OCI-LY7 (cell line): ENCODE data around the gene SNCB. TPM values are rescaled to one million over a fixed set of nuclear protein-coding genes. Genes with fewer than 3 reads are reported as not detected.

ENCODE experiments used
- BruUV-seq: library from RNA; stranded (reverse); fragments of 400-500 nt; replicated peaks from 2 replicates; lab custom pipeline; 2021; lab: Mats Ljungman, UMichigan
- CTCF ChIA-PET: fragments of 300-600 bp; sonication (Branson Sonifier 250); formaldehyde crosslinking; loops from one replicate; lab custom pipeline; 2022; ENCODE audit warnings: antibody characterized with exemption; ENCODE audit not compliant: unreplicated experiment; lab: Charles Lee
- POLR2A ChIA-PET: fragments of 300-600 bp; sonication (Branson Sonifier 250); formaldehyde crosslinking; loops from one replicate; lab custom pipeline; 2022; ENCODE audit warnings: antibody characterized with exemption; lab: Charles Lee
- DNase-seq: peaks from one replicate; pipeline ENCODE4 v3.0.0-alpha.2; 2015; ENCODE audit warnings: low spot score
- H2AFZ ChIP-seq: fragments of 200-600 bp; sonication (generic), shearing (Covaris generic); 2 replicates; pipeline ENCODE4 v1.6.1; 2014; ENCODE audit warnings: mild to moderate bottlenecking, antibody characterized with exemption, low read length, moderate library complexity
- H3K27ac ChIP-seq: fragments of 200-600 bp; sonication (generic); 2 replicates; pipeline ENCODE4 v1.5.1; 2014; ENCODE audit warnings: mixed run types, low read depth, mild to moderate bottlenecking, moderate library complexity, low read length, inconsistent platforms; ENCODE audit not compliant: poor library complexity, severe bottlenecking
- H3K36me3 ChIP-seq: fragments of 200-600 bp; sonication (generic); 2 replicates; pipeline ENCODE4 v1.6.1; 2014; ENCODE audit warnings: mild to moderate bottlenecking, antibody characterized with exemption, low read length, moderate library complexity, mixed read lengths; ENCODE audit not compliant: insufficient read depth
- H3K4me1 ChIP-seq: fragments of 200-600 bp; sonication (generic); 2 replicates; pipeline ENCODE4 v1.5.1; 2014; ENCODE audit warnings: mild to moderate bottlenecking, low read length; ENCODE audit not compliant: insufficient read depth, poor library complexity, severe bottlenecking
- H3K4me2 ChIP-seq: fragments of 200-600 bp; sonication (generic); 2 replicates; pipeline ENCODE4 v1.6.1; 2014; ENCODE audit warnings: mild to moderate bottlenecking, low read length
- H3K4me3 ChIP-seq: fragments of 200-600 bp; sonication (generic); 2 replicates; pipeline ENCODE4 v1.5.1; 2014; ENCODE audit warnings: mild to moderate bottlenecking, low read depth, low read length; ENCODE audit not compliant: poor library complexity, severe bottlenecking
- H3K79me2 ChIP-seq: fragments of 200-600 bp; sonication (generic); 2 replicates; pipeline ENCODE4 v1.6.1; 2016; ENCODE audit warnings: low read depth, mild to moderate bottlenecking, low read length, moderate library complexity, mixed read lengths; ENCODE audit not compliant: insufficient read depth
- H3K9me2 ChIP-seq: fragments of 200-600 bp; sonication (generic); 2 replicates; pipeline ENCODE4 v1.6.1; 2016; ENCODE audit warnings: mild to moderate bottlenecking, low read length, mixed read lengths; ENCODE audit not compliant: insufficient read depth
- H3K9me3 ChIP-seq: fragments of 200-600 bp; sonication (generic); 2 replicates; pipeline ENCODE4 v1.6.1; 2014; ENCODE audit warnings: mild to moderate bottlenecking, mixed run types, low read length, mixed read lengths
- H4K20me1 ChIP-seq: fragments of 200-600 bp; sonication (generic); 2 replicates; pipeline ENCODE4 v1.6.1; 2014; ENCODE audit warnings: mild to moderate bottlenecking, antibody characterized with exemption, low read length, moderate library complexity, mixed read lengths; ENCODE audit not compliant: insufficient read depth
- EZH2phosphoT487 ChIP-seq: fragments of 200-600 bp; sonication (generic); IDR thresholded peaks from 2 replicates; pipeline ENCODE4 v1.6.1; 2018; ENCODE audit warnings: low read depth, borderline replicate concordance, mild to moderate bottlenecking, mixed run types, antibody characterized with exemption, low read length, moderate library complexity, mixed read lengths
- intact Hi-C: fragments of 100-400 bp; cut with micrococcal nuclease; formaldehyde crosslinking; loops from one replicate; pipeline ENCODE4 v1.10.0; 2022; ENCODE audit not compliant: unreplicated experiment
- microRNA-seq: library from miRNA; unstranded; fragments of <30 nt; microRNA quantifications from one replicate; pipeline ENCODE4 v1.2.0, GENCODE V29; 2022; ENCODE audit warnings: borderline replicate concordance
- small RNA-seq: library from RNA; depleted of rRNA; stranded (forward); fragments of <200 nt; gene quantifications from one replicate; pipeline ENCODE3, GENCODE V24; 2014
- total RNA-seq, 2 experiments: library from RNA; depleted of rRNA in 1 of 2; stranded (reverse); fragments of >200 nt in 1 of 2; shearing (Covaris generic) in 1 of 2; gene quantifications; 2 replicates each; pipeline ENCODE4 v1.2.3, GENCODE V29; 2014 to 2022
- TF ChIP-seq, protein P1 (sequence below): fragments of 200-600 bp; sonication (generic); conservative IDR thresholded peaks from 2 replicates; pipeline ENCODE4 v1.5.1; 2014; ENCODE audit warnings: mild to moderate bottlenecking, antibody characterized with exemption, low read length, moderate library complexity, mixed read lengths

The SNCB gene
- total RNA-seq, 2 experiments from 2014 or later: 0.50 to 3.5 TPM

DNA sequence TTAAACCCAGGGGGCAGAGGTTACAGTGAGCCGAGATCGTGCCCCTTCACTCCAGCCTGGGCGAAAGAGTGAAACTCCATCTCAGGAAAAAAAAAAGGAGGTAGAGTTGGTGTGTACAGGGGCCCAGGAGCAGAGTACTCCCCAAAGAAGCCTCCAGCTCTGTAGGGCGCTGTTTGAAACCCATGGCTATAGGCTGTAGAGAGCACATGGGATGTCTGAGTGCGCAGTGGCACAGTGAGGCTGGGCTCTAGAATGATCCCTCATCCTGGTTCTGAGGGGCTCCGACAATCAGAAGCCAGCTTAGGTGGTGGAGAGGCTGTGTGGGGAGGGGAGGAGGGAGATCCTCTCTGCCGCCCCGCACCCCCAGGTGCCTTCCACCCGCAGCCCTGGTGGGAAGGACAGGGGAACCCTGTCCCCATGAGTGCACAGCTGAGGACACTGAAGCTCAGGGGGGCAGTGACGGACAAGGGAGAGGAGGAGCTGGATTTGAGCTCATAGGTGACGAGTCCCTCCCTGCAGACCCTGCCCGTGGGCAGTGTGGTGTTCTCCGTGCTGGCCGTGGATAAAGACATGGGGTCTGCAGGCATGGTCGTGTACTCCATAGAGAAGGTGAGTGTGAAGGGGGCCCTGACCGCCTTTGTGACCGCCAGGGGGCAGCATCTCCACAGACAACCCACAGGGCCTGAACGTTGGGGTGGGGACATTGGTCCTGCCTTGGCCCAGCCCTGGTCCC lies 56.6 kb downstream of the SNCB start:
- no TSS peak for BruUV-seq

More for the DNA sequence above, 56.6 kb downstream of the SNCB start:
- Histone ChIP-seq H3K27ac (no peak overlapping the region), H3K36me3 (no peaks in the 10 kb centered on the region), H3K79me2 (no peaks in the 10 kb centered on the region), H3K9me2 (no peaks in the 10 kb centered on the region), H4K20me1 (no peaks in the 10 kb centered on the region), H3K9me3 (no peaks in the 10 kb centered on the region), H3K4me2 (no peak overlapping the region; the same call in 1 of the 2 replicates), H3K4me1 (peaks cover 4% of the 10 kb centered on the region), H3K4me3 (no peak overlapping the region), H2AFZ (peak overlapping the region; percentile 23; the same call in 1 of the 2 replicates)
- ChIA-PET CTCF (interaction anchor here (0.7 kb wide), 1 partner anchor 78 kb away, joined by 3 read pairs; no protein-coding TSS in a partner anchor), POLR2A (interaction anchor here (0.6 kb wide), 1 partner anchor 27 kb away, joined by 3 read pairs; no protein-coding TSS in a partner anchor)
- intact Hi-C loops: loop anchor here (1.0 to 10.0 kb wide), 3 partner anchors 46 to 849 kb away; partner anchors contain the start of gene TSPAN17
- peak; percentile 74 for DNase-seq
- TF ChIP-seq, protein P1, sequence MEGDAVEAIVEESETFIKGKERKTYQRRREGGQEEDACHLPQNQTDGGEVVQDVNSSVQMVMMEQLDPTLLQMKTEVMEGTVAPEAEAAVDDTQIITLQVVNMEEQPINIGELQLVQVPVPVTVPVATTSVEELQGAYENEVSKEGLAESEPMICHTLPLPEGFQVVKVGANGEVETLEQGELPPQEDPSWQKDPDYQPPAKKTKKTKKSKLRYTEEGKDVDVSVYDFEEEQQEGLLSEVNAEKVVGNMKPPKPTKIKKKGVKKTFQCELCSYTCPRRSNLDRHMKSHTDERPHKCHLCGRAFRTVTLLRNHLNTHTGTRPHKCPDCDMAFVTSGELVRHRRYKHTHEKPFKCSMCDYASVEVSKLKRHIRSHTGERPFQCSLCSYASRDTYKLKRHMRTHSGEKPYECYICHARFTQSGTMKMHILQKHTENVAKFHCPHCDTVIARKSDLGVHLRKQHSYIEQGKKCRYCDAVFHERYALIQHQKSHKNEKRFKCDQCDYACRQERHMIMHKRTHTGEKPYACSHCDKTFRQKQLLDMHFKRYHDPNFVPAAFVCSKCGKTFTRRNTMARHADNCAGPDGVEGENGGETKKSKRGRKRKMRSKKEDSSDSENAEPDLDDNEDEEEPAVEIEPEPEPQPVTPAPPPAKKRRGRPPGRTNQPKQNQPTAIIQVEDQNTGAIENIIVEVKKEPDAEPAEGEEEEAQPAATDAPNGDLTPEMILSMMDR: peak; percentile 92
- TF ChIP-seq EZH2phosphoT487: no peak

Small RNAs within 50 kb of the gene (microRNA-seq; reads per million reads assigned to microRNA genes)
- not detected for gene MIR4281

Small RNAs within 50 kb of the gene (small RNA-seq; reads per million reads assigned to genes)
- gene MIR4281: not detected

Other genes starting within 250 kb of the SNCB start
- 83.8 and 91.5 TPM in 2 replicates for gene NOP16, start 241.9 kb downstream of the SNCB start, total RNA-seq (2014; rRNA removed; shearing (Covaris generic))
- 63.8 and 86.4 TPM in 2 replicates for gene NOP16, start 241.9 kb downstream of the SNCB start, total RNA-seq (2022)
- 140 and 223 TPM in 2 replicates for gene HIGD2A, start 241.8 kb downstream of the SNCB start, total RNA-seq (2014; rRNA removed; shearing (Covaris generic))
- 145 and 155 TPM in 2 replicates for gene HIGD2A, start 241.8 kb downstream of the SNCB start, total RNA-seq (2022)
- gene CLTB, start 214.0 kb downstream of the SNCB start, total RNA-seq (2014; rRNA removed; shearing (Covaris generic)): 53.4 and 69.2 TPM in 2 replicates
- 44.5 and 53.0 TPM in 2 replicates for gene CLTB, start 214.0 kb downstream of the SNCB start, total RNA-seq (2022)
- gene FAF2, start 182.1 kb downstream of the SNCB start, total RNA-seq (2014; rRNA removed; shearing (Covaris generic)): 27.9 and 36.9 TPM in 2 replicates
- 46.4 and 49.7 TPM in 2 replicates for gene FAF2, start 182.1 kb downstream of the SNCB start, total RNA-seq (2022)
- 47.4 and 61.2 TPM in 2 replicates for gene RNF44, start 93.1 kb downstream of the SNCB start, total RNA-seq (2014; rRNA removed; shearing (Covaris generic))
- 164 and 207 TPM in 2 replicates for gene RNF44, start 93.1 kb downstream of the SNCB start, total RNA-seq (2022)
- gene CDHR2, start 81.2 kb downstream of the SNCB start, total RNA-seq (2014; rRNA removed; shearing (Covaris generic)): 0.25 and 0.33 TPM in 2 replicates
- 2.8 and 3.8 TPM in 2 replicates for gene CDHR2, start 81.2 kb downstream of the SNCB start, total RNA-seq (2022)
- gene GPRIN1, start 20.4 kb downstream of the SNCB start, total RNA-seq (2014; rRNA removed; shearing (Covaris generic)): 3.8 and 4.9 TPM in 2 replicates
- gene GPRIN1, start 20.4 kb downstream of the SNCB start, total RNA-seq (2022): 4.5 and 5.3 TPM in 2 replicates
- gene EIF4E1B, start 141 bp upstream of the SNCB start, total RNA-seq (2014; rRNA removed; shearing (Covaris generic)): 0.16 and 0.64 TPM in 2 replicates
- gene EIF4E1B, start 141 bp upstream of the SNCB start, total RNA-seq (2022): 2.4 and 2.9 TPM in 2 replicates
- gene TSPAN17, start 16.9 kb upstream of the SNCB start, total RNA-seq (2014; rRNA removed; shearing (Covaris generic)): 9.3 and 10.3 TPM in 2 replicates
- gene TSPAN17, start 16.9 kb upstream of the SNCB start, total RNA-seq (2022): 18.4 and 23.3 TPM in 2 replicates
- not detected in 2 replicates for gene UNC5A, start 180.0 kb upstream of the SNCB start, total RNA-seq (2014; rRNA removed; shearing (Covaris generic))
- not detected in 2 replicates for gene UNC5A, start 180.0 kb upstream of the SNCB start, total RNA-seq (2022)